Ramos (cell line): ENCODE data around the gene NUP188.

Source experiments
- in situ Hi-C: fragments of 300-500 bp; cut with MboI; formaldehyde crosslinking; loops from one replicate; pipeline ENCODE4 v1.14.3; 2022; ENCODE audit warnings: low sequenced_read_pairs; ENCODE audit not compliant: unreplicated experiment

The NUP188 gene

GRCh38 chr9:128947527-128948301 is at the start of gene NUP188, which contains the start of gene DOLK:
Gene NUP188 (plus strand): TSS chr9:128947699. CDS start chr9:128947720, 21 bp downstream.
Gene DOLK (minus strand): TSS chr9:128947603. CDS start chr9:128947303, 300 bp downstream.
- in situ Hi-C loops = no loop called here

GRCh38 chr9:128898382-128898781 is 49.1 kb upstream of the NUP188 start:
- in situ Hi-C loops = no loop called here

- in situ Hi-C loops = no loop called here
Measured at GRCh38 chr9:128898845-128899565, 48.5 kb upstream of the NUP188 start.

GRCh38 chr9:128899566-128900322 is 47.8 kb upstream of the NUP188 start:
- in situ Hi-C loops = no loop called here

GRCh38 chr9:128901379-128901778 is 46.1 kb upstream of the NUP188 start:
- in situ Hi-C loops = no loop called here

GRCh38 chr9:128901822-128902221 is 45.7 kb upstream of the NUP188 start:
- in situ Hi-C loops = no loop called here

- in situ Hi-C loops = no loop called here
Measured at GRCh38 chr9:128902351-128903078, 45.0 kb upstream of the NUP188 start.

- in situ Hi-C loops = no loop called here
Measured at GRCh38 chr9:128903079-128903461, 44.4 kb upstream of the NUP188 start.

GRCh38 chr9:128903871-128904620 is 43.5 kb upstream of the NUP188 start:
- in situ Hi-C loops = no loop called here

- in situ Hi-C loops = no loop called here
Measured at GRCh38 chr9:128905964-128906363, 41.5 kb upstream of the NUP188 start.

GRCh38 chr9:128906741-128907140 is 40.8 kb upstream of the NUP188 start:
- in situ Hi-C loops = no loop called here

GRCh38 chr9:128908372-128908771 is 39.1 kb upstream of the NUP188 start:
- in situ Hi-C loops = no loop called here

- in situ Hi-C loops = no loop called here
Measured at GRCh38 chr9:128909859-128910258, 37.6 kb upstream of the NUP188 start.

GRCh38 chr9:128910906-128911305 is 36.6 kb upstream of the NUP188 start:
- in situ Hi-C loops = no loop called here

GRCh38 chr9:128911529-128912035 is 35.9 kb upstream of the NUP188 start:
- in situ Hi-C loops = no loop called here

- in situ Hi-C loops = no loop called here
Measured at GRCh38 chr9:128912270-128912853, 35.1 kb upstream of the NUP188 start.

- in situ Hi-C loops = no loop called here
Measured at GRCh38 chr9:128913048-128913900, 34.2 kb upstream of the NUP188 start.
